GM12874 (cell line): ENCODE measurements around the gene FRYL.

Experiments
- CTCF ChIP-seq: IDR thresholded peaks from 2 replicates; pipeline ENCODE4 v1.5.1; 2011; ENCODE audit warnings: low read depth, mild to moderate bottlenecking, control low read depth, low read length, moderate library complexity; ENCODE audit not compliant: insufficient read depth

Gene FRYL

DNA sequence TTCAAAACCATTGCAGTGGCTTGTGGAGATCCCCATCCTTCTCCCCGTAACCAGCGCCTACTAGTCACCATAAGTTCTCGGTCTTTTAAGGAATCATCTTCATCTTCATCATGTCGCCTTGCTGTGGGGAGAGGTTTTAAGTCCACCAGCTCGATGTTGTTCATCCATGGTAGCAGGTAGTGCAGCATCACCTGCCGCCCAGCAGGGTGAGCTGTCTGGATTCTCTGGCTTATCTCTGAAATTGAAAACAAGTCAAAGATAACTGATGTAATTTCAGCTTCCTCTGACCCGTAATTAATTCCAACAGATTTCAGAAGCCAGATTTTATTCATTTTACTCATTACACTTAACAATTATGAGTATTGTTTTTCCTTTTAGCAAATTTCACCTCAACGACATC lies 222.6 kb downstream of the FRYL start:
- no peak for TF ChIP-seq CTCF

DNA sequence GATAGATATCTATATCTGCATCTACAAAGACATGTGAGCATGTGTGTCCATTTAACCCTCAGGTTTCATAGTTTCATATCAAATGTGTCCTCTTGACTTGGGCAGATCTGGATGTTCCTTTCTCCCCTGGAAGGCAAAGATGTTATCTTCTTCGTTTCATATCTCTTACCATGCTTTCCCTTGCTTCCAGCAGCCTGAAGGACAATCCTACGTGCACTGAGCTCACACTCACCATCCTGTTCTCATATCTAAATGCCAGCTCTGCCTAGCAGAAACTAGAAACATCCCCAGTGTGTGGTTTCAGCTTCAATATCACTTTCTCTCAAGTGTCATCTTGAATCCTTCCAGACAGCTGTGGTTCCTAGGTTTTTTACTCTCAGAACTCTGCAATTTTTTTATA lies 223.8 kb downstream of the FRYL start:
- TF ChIP-seq CTCF = no peak

DNA sequence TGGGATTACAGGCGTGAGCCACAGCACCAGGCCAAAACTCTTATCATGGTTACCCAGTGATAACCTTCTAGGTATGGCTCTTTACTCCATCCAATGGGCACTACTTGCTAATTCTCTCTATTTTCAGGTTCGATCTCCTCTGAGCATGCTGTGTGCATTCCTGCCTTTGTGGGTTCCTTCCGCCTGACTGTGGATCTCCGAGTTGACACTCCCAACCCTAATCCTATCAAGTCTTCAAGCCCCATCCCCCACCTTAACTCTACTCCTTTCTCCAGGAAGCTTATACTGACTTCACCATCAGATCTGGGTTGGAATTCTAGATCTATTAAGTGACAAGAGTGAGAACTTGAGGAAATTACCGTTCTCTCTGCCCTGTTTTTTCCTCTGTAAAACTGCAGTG lies 225.5 kb downstream of the FRYL start:
- no peak for TF ChIP-seq CTCF

GRCh38 chr4:48553720-48554119 lies 226.4 kb downstream of the FRYL start:
- no peak for TF ChIP-seq CTCF

DNA sequence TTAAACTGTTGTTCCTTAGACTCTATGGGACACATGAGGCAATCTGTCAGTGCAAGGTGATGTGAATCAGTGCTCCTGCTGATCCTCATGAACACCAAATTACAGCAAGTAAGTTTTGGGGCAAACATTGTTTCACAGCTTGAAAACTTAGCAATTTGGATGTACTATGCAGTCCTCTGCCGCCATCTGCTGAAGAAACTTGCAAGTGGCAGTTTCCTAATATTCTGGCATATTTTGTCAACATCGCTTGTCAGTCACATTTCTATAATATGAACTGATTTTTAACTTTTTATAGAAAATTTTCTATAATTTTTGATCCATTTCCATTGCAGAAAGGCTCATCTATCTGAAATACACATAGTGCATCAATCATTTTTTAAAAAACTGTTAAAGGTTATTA lies 233.7 kb downstream of the FRYL start:
- peak; percentile 58 for TF ChIP-seq CTCF

DNA sequence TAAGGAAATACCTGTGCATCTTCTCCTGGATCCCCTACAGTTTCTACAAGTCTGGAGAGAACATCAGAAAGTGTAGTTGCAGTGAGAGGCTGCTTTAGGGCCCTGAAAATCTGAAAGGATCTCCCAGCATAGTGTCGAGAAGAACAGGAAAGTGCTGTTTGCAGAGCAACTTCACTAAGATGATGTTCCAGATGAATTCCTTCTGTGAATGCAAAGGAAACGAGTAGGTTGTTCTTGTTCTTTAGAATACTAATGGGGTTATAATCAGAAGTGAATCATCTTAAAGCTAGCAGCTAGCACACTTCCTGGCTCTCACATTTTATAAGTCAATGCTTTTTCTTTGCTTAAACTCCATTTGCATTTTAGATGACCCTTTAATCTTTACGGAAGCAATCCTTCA lies 236.3 kb downstream of the FRYL start:
- TF ChIP-seq CTCF = no peak

- no peak for TF ChIP-seq CTCF
Observed at GRCh38 chr4:48542888-48543287, 237.2 kb downstream of the FRYL start.

DNA sequence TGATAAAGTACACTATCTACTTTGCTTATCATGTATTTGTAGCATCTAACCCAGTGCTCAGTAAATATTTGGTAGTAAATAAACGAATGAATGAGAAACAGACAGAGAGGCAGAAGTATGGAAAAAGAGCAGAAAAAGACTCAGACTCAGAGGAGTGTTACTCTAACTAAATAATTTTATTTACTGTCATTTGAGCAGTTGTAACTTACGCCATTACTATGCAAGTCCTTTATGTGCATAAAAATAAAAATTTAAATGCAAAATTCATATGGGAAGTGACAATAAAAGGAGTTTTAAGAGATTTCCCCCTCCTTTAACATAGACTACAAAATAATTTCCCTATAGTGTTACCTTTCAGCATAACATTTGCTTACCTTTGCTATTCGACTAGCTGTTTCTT lies 240.5 kb downstream of the FRYL start:
- no peak for TF ChIP-seq CTCF
